Left renal pelvis (tissue), 4 donors: Measurements from ENCODE around the gene ZBED4. TPM values are rescaled to one million over a fixed set of nuclear protein-coding genes. Genes with fewer than 3 reads are reported as not detected.
"Not testable (repeated sequence)": the region's sequence is repeated elsewhere in the genome, so short reads cannot be mapped to it uniquely, and the experiment has no call there.

Source experiments
- DNase-seq, 4 donors: peaks; one replicate each; pipeline ENCODE4 v3.0.0-alpha.2; 2013; ENCODE audit warnings: low read depth in 4 of 4, low spot score in 3 of 4
- polyA plus RNA-seq, 4 donors: library from polyadenylated mRNA; unstranded; fragments of 120-200 nt; gene quantifications; one replicate each; pipeline ENCODE4 v1.2.1, GENCODE V29; 2013; ENCODE audit not compliant: insufficient read length in 4 of 4

The ZBED4 gene
- polyA plus RNA-seq, 4 donors = 13.6 to 18.1 (median 16.6) TPM

DNA sequence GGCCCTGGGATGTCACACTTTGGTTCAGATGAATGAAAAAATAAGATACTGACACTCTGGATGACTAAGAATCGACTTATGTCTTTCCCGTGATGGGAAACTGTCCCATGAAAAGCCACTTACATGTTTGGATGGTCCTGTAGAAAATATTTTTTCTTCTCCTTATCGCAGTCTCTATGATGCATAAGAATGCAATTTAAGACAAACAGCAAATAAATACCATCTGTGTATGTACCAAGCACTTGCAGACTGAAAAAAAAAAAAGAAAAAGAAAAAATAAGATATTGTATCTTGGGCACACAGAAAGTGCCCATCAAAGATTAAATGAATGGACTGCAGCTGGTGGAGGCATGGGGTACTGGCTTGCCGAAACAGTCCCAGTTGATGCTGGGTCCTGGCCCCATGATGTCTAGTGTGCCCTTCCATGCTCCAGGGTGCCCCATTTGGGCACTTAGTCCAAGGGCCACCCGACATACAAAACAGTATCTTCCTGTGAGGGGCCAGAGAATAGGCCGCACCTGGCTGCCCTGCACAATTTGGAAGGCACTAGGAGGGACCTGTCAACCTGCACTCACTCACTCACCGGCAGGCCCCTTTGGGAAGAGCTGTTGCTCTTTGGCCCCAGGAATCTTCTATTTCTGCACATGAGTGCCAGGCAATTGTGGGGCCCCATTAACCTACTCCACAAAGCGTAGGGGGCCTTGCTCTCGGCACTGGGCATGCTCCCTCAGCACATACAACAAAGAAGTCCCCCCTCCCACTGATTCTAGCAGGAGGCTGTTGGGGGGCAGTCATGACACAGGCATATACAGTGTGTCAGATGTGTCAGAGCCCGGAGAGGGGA is 2.5 kb upstream of the ZBED4 start:
- DNase-seq = no peak

DNA sequence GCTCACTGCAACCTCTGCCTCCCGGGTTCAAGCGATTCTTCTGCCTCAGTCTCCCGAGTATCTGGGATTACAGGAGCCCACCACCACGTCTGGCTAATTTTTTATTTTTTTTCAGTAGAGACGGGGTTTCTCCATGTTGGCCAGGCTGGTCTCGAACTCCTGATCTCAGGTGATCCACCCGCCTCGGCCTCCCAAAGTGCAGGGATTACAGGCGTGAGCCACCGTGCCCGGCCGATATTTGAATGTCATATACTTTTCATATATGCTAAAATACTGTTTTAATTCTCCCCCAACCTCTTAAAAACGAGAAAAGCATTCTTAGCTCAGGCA is 1.1 kb upstream of the ZBED4 start:
- not testable (repeated sequence) for DNase-seq

DNA sequence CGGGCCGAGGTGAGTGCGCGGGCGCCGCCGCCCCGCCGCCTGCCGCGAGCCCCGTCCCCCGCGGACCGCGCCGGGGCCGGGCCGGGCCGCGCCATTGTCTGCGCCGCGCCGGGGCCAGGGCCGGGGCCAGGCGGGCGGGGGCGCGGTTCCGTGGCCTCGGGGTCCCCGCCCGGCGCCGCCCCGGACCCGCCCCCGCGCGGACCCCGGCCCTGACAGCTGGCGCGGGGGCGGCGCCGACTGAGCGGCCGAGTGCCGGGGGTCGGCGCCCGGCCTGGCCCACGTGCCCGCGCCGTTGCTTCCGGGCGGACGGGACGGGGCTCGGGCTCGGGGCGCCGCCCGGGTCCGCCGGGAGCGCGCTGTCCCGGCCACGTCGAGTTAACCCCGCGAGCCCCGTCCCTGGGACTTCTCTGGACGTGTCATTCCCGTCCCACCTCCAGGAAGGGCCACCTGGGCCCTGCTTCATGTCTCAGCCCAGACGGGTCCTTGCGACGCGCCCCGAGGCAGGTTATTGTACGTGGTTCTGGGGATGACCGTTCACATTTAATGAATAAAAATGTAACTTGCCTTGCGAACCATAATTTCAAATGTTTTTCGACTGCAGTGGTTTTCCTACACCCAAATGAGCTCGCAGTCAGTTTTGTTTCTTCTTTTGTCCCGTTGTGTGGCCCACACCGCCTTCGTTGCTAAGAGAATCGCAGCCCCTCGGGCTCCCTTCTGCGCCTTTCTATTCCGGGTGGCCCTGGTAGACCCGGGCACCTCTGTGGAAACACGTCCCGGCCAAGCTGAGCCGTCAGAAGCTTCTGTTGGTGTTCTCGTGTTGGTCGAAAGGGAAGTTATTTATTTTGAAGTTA is 562 bp downstream of the ZBED4 start:
- peak in 1 of 4 donors; percentile 12 for DNase-seq

DNA sequence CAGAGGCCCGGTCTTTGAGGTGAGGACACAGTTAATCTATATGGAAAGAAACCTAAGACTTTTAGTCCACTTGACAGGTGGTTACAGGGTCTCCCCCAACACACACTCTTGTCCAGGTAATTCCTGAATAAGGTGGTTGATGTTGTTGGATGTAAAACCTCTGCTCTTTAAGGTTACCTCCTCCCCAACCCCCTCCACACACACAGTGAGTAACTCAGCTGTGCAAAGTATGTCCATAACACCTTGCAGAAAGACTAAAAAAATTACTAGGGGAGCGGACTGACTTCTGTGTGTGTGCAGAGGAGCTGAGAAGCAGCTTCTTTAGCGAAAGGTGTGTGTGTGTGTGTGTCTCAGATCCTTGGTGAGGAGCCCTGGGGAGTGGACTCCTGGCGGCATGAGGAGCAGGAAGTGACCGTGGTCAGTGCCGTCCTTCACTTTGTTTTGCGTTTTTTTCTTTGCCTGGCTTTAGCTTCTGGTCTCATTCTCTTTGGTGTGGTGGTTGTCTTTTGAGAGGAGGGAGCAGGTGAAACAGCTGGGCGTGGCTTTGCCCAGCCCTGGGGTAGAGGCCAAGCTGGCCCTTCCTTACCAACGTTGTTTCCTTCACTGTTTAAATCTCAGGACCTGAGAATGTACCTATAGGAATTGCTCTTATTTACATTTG is 1.7 kb downstream of the ZBED4 start:
- DNase-seq = no peak

DNA sequence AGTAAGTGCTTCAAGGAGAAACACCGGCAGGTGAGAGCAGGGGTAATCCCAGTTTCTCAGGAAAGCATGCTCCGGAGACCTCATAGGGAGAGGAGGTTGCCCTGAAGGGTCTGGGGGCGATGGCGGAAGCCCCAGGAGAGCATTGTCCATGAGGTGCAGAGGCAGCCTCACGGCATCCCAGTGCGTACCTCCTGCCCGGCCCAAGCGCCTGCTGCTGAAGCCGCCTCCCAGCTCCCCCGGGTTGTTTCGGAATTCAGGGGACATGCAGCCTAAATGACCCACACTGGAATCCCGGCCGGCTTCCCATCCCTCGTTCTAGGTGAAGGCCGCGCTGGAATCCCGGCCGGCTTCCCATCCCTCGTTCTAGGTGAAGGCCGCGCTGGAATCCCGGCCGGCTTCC is 2.7 kb downstream of the ZBED4 start:
- DNase-seq = no peak

DNA sequence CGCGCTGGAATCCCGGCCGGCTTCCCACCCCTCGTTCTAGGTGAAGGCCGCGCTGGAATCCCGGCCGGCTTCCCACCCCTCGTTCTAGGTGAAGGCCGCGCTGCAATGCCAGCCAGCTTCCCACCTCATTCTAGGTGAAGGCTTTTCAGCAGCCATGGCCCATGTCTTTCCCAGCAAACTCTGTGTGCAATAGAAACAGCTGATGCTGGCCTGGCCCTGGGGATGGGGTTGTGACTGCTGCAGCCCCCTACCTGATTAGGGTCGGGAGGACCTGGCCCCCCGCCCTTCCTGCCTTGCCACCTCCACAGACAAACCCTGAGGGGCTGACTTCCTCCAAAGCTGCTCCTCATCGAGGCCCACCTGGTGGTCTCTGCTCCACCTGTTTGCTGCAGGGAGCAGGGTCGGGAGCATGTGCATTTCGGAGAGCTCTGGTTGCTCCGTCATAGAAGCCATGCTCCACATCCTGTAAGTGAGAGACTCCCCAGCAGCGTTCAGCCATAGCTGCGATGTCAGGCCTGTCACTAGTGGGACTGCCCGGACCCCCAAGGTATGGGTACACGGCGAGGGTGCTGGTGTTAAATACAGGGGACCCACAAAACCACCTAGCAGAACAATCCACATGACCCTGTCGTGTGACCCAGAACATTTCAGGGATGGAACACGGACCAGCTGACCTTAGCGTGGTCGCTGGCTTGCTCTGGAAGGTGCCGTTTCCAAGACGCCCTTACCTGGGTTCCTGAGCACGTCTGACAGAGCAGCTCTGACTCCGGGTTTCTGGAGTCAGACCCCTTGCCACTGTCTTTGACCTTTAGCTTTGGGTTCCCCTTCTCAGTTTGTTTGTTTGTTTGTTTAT is 3.3 kb downstream of the ZBED4 start:
- DNase-seq = no peak

DNA sequence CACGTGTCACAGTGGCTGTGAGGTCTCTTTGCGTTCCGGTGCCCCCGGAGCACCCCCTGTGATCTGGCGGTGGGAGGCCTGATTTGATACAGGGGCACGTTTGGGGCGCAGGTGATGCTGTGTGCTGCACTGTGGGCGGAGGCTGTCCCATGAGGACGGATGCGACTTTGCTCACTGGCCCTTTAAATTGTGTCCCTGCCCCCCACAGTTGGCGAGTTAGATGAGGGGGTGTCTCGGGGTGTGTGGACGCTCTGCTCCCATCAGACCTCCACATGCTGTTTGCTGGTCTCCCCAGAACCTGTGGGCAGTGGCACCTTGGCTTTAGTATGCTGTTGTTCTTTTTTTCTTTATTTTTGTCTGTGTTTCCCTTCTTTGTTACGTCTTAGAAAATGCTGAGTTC is 5.2 kb downstream of the ZBED4 start:
- DNase-seq = no peak

DNA sequence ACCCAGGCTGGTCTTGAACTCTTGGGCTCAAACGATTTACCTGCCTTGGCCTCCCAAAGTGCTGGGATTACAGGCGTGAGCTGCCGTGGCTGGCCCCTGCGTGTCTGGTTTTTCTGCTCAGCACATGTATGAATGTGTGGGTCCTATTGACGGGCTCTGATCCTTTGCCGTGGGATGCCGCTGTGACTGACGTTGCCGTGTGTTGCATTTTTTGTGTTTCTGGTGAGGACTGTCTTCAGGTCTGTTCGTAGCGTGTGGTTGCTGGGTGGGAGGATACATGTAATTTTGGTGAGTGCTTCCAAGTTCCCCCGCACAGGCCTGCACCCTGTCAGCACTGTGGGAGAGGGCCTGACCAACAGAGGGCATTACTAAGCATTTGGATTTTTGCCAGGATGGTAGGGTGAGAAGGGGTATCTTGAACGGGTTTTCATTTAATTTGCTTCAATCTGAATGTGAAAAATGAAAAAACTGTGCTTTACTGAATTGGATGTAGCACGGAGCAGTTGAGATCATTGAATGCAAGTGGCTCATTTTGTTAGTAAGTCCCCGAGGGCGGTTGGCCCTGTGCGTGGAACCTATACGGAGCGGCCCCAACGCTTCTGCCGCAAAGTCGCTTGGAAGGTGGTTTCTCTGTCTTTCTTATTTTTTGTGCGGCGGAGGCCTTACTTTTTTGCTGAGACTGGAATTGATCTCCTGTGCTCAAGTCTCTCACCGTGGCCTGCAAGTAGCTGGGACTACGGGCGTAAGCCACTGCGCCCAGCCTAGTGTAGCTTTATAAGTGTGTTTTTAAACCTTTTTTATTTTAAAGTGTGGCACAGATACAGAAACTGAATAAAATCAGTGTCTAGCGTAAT is 8.2 kb downstream of the ZBED4 start:
- no peak for DNase-seq

DNA sequence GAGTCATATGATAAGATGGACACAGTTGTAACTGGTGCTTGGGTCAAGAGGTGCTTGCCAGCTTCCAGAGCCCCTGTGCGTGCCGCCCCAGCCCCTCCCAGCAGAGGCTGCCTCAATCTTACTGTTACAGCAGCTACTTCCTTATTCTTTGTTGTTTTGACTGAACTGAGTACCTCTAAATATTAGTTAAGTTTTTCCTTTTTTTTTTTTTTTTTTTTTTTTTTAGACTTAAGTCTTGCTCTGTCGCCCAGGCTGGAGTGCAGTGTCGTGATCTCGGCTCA is 8.8 kb downstream of the ZBED4 start:
- DNase-seq = no peak

DNA sequence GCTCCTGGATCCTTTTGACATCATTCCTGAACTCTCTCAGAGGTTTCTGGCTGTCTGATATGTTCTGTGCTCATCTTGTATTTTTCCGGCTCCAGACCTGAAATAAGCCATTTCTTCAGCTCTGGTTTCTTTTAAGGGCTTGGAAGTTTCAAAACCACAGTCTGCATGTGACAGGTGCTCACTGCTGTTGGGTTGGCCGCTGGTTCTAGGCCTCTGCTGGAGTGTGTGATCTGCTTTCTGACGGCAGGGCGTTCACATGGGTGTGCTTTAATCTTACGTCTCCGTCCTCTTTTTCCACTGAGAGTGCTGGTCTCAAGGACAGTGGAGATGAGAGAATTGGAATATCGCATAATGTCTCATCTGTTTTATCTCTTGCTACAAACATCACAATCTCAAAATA is 10.3 kb downstream of the ZBED4 start:
- DNase-seq = no peak

DNA sequence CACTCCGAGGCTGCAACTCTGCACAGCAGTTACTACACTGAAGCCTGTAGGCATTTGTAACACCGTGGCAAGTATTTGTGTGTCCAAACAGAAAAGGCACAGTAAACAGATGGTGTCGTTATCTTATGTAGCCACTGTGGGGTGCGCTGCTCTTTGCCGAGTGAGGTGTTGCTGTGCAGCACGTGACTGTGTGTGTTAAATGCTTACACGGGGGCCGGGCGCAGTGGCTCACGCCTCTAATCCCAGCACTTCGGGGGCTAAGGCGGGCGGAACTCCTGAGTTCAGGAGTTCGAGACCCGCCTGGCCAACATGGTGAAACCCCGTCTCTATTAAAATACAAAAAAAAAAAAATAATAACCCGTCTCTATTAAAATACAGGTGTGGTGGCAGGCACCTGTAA is 11.5 kb downstream of the ZBED4 start:
- no peak for DNase-seq

DNA sequence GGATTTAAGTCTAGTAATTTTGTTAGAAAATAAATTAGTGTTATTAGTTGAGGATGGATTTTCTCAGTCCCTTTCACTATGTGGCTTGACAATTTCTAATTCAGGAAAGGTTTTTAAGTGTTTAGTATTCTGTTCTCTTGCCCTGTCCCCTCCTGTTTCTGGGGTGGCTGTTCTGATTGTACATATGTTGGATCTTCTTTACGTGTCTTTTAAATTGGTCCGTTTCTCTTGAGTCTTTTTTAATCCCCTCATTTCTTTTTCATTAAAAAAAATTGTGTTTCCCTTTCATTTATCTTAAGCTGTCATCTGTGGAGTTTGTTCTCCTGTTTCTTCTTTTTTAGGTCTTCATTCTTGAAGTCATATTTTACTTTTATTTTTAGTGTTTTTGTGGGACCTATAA is 12.5 kb downstream of the ZBED4 start:
- DNase-seq = no peak

DNA sequence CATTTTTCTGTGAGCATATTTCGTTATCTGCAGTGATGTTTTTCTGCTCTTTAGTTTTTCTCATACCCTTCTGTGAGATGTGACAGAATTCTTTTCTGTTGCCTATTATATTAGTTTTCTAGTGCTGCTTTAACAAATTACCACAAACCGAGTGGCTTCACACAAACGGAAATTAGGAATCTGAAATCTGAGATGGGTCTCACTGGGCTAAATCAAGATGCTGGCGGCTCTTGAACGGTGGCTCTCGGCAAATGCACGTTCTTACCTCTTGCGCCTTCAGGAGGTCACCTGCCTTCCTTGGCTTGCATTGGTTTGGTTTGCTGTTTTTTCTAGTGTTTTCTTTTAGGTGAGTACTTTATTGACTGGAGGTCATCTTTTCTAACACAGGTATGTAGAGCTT is 13.0 kb downstream of the ZBED4 start:
- no peak for DNase-seq

DNA sequence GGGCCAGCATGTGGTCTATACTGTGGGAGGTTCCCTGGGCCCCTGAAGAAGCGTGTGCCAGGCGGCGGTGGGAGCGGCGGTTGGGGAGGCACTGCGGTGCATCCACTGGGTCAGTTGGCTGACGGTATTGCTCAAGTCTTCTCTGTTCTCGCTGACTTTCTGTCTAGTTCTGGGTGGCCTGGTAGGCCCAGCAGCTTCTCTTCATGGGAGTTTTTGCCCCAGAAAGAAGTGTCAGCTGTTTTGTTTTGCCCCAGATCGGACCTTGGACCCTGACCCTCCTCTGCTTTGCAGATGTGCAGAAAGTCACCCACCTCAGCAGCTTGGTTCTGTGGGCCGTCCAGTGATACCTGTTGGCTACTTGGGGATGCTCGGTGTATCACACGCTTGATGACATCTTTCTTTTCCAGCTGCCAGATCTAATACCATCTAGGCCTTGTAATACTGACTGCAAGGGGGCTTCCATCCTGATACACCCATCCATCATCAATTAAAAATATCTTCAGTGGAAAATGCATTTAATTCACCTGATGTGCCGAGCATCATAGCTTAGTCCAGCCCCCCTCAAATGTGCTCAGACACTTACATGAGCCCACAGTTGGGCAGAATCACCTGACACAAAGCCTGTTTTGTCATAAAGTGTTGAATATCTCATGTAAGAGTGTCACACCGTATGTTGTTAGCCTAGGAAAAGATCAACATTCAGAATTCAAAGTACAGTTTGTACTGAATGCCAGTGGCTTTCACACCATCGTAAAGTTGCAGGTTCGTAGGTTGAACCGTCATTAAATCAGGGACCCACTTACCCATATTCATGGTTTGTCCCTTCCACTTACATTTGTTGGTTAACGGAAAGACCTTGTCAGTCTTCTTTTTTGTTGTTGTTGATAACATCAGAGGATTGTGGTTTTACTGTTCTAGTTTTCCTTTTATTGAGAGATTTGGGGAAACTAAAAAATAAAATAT is 13.9 kb downstream of the ZBED4 start:
- DNase-seq = no peak

DNA sequence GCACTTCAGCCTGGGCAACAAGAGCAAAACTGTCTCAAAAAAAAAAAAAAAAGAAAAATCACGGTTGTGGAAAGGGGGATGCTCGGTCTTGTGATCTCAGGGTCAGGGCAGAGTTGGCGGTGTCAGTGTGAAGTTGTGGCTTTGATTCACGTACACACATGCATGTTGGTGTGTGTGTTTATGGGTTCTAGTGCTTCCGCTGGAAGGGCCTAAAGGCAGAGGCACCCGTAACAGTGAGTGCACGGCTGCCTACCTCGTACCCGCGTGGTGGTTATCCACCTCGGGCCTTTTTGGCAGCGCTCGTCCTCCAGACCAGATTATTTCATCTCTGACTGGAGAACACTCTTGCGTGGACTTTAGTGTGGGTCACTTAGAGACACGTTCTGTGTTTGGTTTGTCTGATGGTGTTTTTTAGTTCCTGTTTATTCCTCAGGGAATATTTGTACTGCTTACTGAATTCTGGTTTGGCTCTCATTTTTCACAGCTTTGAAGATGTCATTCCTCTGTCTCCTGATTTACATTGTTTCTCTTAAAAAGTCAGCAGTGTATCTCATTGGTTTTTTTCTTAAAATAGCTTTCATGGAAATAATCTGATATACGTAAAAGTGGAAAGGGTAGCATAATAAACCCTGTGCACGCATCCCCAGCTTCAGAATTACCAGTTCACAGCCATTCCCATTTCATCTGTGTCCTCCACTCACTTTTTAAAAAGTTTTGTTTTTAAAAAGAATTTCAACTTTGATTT is 15.6 kb downstream of the ZBED4 start:
- no peak for DNase-seq

DNA sequence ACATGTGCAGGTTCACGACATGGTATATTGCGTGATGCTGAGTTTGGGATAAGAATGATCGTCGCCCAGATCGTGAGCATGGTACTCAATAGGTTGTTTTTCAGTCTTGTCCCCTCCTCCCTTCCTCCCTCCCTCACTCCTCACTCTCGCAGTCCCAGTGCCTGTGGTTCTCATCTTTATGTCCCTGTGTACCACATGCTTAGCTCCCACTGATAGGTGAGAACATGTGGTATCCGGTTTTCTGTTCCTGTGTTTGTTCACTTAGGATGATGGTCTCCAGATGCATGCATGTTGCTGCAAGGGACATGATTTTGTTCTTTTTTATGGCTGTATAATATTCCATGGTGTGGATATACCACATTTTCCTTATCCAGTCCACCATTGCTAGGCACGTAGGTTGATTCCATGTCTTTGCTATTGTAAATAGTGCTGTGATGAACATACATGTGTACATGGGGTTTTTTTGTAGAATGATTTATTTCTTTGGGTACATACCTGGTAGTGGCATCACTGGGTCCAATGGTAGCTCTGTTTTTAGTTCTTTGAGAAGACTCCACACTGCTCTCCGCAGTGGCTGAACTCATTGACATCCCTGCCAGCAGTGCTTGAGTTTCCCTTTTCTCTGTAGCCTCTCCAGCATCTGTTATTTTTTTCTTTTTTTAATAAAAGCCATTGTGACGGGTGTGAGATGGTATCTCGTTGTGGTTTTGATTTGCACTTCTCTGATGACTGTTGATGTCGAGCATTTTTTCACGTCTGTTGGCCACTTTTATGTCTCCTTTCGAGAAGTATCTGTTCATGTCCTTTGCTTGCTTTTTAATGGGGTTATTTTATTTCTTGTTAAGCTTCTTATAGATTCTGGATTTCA is 16.4 kb downstream of the ZBED4 start:
- no peak for DNase-seq

DNA sequence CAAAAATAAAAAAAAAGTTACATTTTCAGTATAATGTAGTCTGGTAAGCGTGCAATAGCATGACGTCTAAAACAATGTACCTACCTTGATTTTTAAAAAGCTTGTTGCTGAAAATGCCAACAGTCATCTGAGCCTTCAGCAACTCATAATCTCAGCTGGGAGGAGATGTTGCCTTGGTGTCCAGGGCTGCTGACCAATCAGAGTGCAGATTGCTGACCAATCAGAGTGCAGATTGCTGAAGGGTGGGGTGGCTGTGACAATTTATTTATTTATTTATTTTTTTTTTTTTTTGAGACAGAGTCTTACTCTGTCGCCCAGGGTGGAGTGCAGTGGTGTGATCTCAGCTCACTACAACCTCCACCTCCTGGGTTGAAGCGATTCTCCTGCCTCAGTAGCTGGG is 17.8 kb downstream of the ZBED4 start:
- DNase-seq = no peak
